HG02852 (cell line): ENCODE results near the gene BFSP1.

Source experiments
- ATAC-seq: cut with Tn5 transposase; IDR thresholded peaks from one replicate; pipeline ENCODE4 v1.9.1; 2021; ENCODE audit warnings: mild to moderate bottlenecking, moderate library complexity; ENCODE audit not compliant: unreplicated experiment

Gene BFSP1

GRCh38 chr20:17530716-17531664, at the start of gene BFSP1:
BFSP1 (minus strand) TSS chr20:17531379; CDS start chr20:17531329, 50 bp downstream.
- ATAC-seq: no peak

GRCh38 chr20:17580895-17581294, 49.7 kb upstream of the BFSP1 start:
- no peak for ATAC-seq

- no peak for ATAC-seq
These were observed 48.3 kb upstream of the BFSP1 start for GRCh38 chr20:17579369-17580039.

GRCh38 chr20:17576215-17576614, 45.0 kb upstream of the BFSP1 start:
- ATAC-seq: no peak

- ATAC-seq: no peak
These were observed 42.3 kb upstream of the BFSP1 start for GRCh38 chr20:17573463-17573862.

- ATAC-seq: no peak
These were observed 41.0 kb upstream of the BFSP1 start for GRCh38 chr20:17572034-17572638.

GRCh38 chr20:17571153-17571527, 40.0 kb upstream of the BFSP1 start:
- ATAC-seq: peak; percentile 28

GRCh38 chr20:17570347-17571152, 39.4 kb upstream of the BFSP1 start:
- peak; percentile 43 for ATAC-seq

- peak; percentile 89 for ATAC-seq
These were observed 38.6 kb upstream of the BFSP1 start, which contains the start of gene DSTN for GRCh38 chr20:17569616-17570346. DSTN (plus strand) TSS chr20:17570075; CDS start chr20:17570209, 134 bp downstream.

GRCh38 chr20:17568972-17569521, 37.9 kb upstream of the BFSP1 start:
- ATAC-seq: no peak

GRCh38 chr20:17568045-17568788, 37.0 kb upstream of the BFSP1 start:
- ATAC-seq: no peak

- ATAC-seq: no peak
These were observed 35.2 kb upstream of the BFSP1 start for GRCh38 chr20:17566345-17566744.

GRCh38 chr20:17565169-17565845, 34.1 kb upstream of the BFSP1 start:
- no peak for ATAC-seq

- ATAC-seq: no peak
These were observed 31.7 kb upstream of the BFSP1 start for GRCh38 chr20:17562804-17563305.

GRCh38 chr20:17560344-17561074, 29.3 kb upstream of the BFSP1 start:
- ATAC-seq: no peak

GRCh38 chr20:17559338-17559737, 28.2 kb upstream of the BFSP1 start:
- no peak for ATAC-seq

- no peak for ATAC-seq
These were observed 27.7 kb upstream of the BFSP1 start for GRCh38 chr20:17558941-17559304.
